Raji (cell line): ENCODE measurements around the gene CCL22.
A peak's percentile ranks its signal among the peaks of the same experiment; 100 is the strongest.

Experiments
- POLR2A ChIP-seq: IDR thresholded peaks from 2 replicates; pipeline ENCODE4 v1.6.1; 2011; ENCODE audit warnings: low read depth, low read length, control low read depth; ENCODE audit not compliant: insufficient read depth

The CCL22 gene

GRCh38 chr16:57358527-57359095, at the start of gene CCL22:
Gene CCL22, plus strand, starts transcription at chr16:57358783. Its CDS starts 34 bp downstream, at chr16:57358817.
- 0 out of 2 replicates have a peak, but pooled peaks have one; percentile 13 for TF ChIP-seq POLR2A

- no peak for TF ChIP-seq POLR2A
These were observed 47.8 kb upstream of the CCL22 start for GRCh38 chr16:57310801-57311200.

GRCh38 chr16:57313509-57313908, 45.1 kb upstream of the CCL22 start:
- no peak for TF ChIP-seq POLR2A

GRCh38 chr16:57314161-57314785, 44.3 kb upstream of the CCL22 start:
- TF ChIP-seq POLR2A = no peak

GRCh38 chr16:57315416-57315815, 43.2 kb upstream of the CCL22 start:
- TF ChIP-seq POLR2A = no peak

GRCh38 chr16:57316390-57317017, 42.1 kb upstream of the CCL22 start:
- no peak for TF ChIP-seq POLR2A

- no peak for TF ChIP-seq POLR2A
These were observed 40.2 kb upstream of the CCL22 start for GRCh38 chr16:57318240-57318970.

GRCh38 chr16:57319646-57320045, 38.9 kb upstream of the CCL22 start:
- TF ChIP-seq POLR2A = no peak

GRCh38 chr16:57324749-57325148, 33.8 kb upstream of the CCL22 start:
- no peak for TF ChIP-seq POLR2A

- TF ChIP-seq POLR2A = no peak
These were observed 33.1 kb upstream of the CCL22 start for GRCh38 chr16:57325458-57325857.

GRCh38 chr16:57329718-57330327, 28.8 kb upstream of the CCL22 start:
- TF ChIP-seq POLR2A = no peak

GRCh38 chr16:57331355-57331754, 27.2 kb upstream of the CCL22 start:
- no peak for TF ChIP-seq POLR2A

GRCh38 chr16:57333402-57333801, 25.2 kb upstream of the CCL22 start:
- no peak for TF ChIP-seq POLR2A

- TF ChIP-seq POLR2A = no peak
These were observed 23.2 kb upstream of the CCL22 start for GRCh38 chr16:57335366-57335765.

GRCh38 chr16:57341062-57341440, 17.5 kb upstream of the CCL22 start:
- TF ChIP-seq POLR2A = no peak
